NCI-H774 (cell line): ENCODE results near the gene INMT.

Source experiments
- DNase-seq: peaks from one replicate; lab custom pipeline; 2025; lab: John Stamatoyannopoulos, UW

Gene INMT

DNA sequence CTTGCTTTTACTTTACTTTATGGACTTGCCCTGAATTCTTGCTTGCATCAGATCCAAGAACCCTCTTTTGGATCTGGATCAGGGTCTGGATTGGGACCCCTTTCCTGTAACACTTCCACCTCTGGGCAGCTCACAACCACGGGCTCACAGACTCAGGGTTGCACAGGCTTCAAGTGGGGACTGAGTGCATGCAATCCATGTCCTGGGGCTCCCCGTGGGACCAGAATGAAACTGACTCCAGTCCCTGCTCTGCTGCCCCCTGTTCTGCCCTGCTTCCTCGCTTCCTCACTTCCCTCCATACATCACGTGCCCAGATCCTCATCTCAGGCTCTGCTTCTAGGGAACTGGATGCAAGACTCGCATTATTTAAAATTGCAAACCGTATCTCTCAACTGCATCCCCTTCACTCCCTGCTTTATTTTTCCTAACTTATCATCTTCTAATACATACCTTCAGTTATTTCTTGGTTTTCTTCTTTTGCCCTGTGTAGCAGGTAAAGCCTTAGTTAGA lies 23.3 kb upstream of the INMT start:
- no peak for DNase-seq

DNA sequence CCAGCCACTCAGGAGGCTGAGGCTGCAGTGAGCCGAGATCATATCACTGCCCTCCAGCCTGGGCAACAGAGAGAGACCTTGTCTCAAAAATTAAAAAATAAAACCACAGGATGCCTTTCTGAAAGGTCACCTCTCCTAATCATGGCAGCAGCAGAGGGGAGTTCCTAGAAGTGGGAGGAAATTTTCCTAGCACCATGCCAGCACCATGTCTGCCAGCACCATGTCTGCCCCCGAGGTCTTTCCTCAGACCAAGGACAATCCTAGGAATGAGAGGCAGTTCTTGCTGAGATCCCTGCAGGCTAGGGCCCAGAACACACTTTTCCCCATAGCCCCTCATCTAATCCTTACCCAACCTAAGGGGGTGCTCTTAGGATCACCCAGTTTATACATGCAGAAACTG lies 22.3 kb upstream of the INMT start:
- DNase-seq = no peak

DNA sequence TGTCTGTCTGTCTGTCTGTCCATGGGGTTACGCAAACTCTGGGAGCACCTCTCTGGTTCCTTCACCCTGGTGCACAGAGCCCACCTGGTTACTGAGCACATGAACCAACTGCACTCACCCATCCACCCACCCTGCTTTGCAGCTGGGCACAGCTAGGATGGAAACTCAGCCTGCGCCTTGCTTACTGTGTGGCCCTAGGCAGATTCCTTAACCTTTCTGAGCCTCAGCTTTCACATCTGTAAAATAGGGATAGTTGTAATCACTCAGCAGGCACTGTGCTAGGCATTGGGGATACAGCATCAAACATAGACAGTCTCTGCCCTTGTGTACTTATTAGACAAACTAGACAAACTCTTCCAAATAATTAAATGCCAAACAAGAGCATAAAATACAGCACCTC lies 21.8 kb upstream of the INMT start:
- DNase-seq = no peak

DNA sequence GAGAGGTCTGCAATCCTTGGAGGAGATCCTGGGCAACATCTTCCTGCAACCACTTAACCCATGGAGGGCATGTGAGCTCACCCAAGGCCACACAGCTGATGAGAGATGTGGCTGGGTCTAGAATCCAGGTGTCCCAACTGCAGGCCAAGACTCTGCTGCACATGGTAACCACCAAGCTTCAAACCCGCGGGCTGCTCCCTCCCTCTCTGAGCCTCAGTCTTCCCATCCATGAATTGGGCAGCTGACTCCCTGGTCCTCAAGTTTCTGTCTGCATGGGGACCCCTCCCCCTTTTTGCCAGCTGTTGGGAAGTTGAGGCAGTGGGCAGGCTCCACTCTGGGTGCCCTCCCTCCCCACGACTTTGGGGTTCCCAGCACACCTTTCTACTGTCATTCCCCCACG lies 20.9 kb upstream of the INMT start:
- DNase-seq = no peak

DNA sequence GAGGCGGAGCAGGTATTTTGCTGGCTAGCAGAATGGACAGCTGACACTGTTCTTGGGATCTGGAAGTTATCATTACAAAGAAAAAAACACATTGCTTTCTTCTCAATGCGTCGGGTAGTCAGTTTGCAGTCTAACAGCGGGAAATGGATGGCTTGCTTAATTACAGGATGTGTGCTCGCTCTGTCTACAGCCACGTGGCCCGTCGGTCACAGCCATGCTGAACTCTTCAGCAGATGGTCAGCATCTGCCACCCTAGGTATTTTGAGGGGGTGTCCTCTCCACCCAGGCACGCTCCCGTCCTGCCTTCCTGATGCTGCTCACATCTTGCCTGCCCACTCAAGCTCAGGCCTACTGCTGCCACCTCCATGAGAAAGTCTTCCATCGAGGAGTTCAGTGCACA lies 20.4 kb upstream of the INMT start:
- DNase-seq = no peak

DNA sequence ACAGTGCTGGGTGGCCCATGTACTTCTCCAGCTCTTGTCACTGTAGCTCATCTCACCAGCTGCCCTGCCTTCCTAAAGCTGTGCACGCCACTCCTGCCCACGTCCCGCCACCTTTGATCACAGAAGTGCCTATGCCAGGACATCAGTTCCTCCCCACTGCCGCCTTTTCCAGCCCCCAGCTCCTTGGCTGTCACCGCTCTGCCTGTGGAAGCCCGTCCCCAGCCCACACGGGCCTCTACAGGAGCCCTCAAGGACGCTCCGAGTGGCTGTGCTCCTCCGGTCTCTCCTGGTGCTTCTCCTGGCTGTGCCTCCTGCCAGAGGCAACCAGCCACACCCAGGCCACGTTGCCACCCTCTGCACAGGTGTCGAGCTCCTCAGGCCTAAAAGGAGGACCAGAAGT lies 19.3 kb upstream of the INMT start:
- no peak for DNase-seq

DNA sequence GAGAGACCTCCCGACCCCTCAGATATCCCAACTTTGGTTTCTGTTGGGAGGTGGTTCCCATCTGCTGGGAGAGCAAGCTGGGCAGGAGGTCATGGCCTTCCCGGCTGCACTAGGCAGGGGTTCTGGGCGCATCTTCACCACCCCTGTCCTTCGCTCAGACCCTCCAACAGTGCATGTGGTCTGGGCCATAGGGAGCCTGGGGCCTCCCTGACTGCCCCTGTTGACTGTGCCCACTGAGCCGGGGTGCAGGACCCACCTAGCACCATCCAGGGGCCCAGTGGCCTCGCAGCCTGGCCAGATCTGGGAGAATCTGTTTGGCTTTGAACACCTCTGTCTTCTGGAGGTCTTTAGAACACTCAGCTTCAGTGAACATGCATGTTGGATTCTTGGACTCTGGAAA lies 18.7 kb upstream of the INMT start:
- no peak for DNase-seq

DNA sequence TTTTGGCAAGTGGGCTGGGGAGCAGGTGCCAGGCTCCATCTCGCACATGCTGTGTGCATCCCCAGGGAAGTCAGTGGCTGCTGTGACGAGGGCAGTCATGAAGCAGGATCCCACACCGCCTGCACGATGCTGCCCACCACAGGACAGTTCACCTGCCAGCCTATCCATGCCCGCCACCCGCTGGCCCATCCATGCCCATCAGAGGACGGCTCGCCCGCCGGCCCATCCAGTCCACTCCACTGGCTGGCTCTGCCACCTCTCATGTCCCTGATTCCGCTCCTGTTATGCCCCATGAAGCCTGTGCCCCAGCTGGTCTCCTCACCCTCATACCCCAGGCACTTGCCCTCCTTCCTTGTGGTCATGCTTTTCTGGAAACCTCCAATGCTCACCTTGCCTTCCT lies 18.2 kb upstream of the INMT start:
- no peak for DNase-seq

DNA sequence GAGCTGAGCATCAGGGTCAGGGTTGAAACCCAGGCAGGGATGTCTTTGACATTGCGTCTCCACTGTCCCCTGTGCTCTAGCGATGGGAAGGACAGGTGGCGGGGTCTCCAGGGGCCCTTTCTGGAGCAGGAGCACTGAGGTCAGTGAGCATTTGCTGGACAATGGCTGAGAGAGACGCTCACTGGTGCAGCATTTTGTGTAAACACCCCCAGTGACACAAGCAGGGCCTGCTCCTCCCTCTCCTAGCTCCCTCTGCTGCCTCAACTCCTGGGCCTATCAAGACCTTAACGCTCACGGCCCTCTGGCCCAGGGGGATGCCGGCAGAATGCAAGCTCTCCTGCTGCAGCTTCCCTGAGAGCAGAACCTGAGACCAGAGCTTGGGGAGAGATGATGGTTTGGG lies 17.4 kb upstream of the INMT start:
- DNase-seq = no peak

DNA sequence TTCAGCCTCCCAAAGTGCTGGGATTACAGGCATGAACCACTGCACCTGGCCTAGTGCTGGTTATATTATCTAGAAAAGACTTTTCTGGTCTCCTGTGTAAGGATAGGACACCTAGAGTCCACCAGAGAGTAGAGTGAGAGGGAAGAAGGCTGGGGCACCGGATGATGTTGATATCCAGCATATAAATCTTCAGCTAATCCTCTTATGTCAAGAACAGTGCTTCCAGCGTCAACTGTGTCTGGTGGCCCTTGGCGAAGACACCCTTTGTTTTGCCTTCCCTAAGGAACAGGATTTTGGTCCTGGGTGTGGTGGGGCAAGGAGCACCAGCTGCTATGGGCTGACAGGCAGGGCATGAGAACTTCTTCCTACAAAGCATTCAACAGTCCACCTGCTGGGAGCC lies 16.3 kb upstream of the INMT start:
- no peak for DNase-seq

DNA sequence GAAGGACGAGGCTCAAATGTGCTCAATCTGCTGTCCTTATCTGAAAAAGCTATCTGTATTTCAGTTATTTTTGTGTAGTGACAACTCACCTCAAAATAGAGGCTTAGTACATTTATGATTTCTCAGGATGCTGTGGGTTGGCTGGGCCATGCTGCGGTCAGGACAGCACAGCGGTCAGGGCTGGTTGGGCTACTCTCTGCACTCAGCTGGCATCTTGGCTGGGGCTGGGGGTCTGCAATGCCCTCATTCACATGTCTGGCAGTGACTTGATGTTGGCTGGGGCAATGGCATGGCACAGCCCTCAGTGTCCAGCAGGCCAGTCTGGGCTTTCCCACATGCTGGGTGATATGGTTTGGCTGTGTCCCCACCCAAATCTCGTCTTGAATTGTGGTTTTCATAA lies 15.6 kb upstream of the INMT start:
- no peak for DNase-seq

DNA sequence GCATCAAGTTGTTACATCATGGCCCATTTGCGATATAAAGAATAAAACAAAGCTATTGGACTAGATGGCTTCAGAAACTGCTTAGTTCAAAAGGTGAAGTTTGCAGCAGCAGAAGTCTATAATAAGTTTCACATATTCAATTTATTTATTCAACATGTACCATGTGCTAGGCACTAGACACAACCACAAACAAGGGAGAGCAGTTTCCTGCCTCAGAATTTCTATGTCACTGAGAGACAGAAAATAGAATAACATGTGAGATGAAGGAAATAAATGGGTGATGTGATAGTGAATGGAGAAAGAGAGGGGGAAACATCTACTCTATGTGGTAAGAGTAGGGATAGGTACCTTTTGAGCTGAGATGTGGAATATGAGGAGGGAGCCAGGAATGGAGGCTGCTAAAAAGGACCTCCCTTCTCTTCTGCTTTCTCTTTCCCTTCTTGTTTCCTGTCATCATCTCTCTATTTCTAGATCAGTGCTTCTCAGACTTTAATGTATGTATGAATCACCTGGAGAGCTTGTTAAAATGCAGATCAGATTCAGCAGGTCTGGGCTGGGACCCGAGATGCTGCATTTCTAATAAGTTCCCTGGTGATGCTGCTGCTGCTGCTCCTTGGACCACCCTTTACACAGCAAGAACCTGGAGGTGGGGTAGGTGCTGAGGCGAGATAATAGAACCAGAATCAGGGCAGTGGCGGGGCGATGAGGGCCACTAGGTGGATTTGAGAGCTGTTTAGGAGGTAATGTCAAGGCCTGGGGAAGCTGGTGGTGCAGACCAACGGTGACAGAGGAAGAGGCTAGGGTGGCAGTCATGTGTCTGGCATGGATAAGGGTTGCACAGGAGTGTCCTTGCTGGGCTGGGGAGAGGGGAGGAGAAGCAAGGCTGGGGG lies 13.7 kb upstream of the INMT start:
- no peak for DNase-seq

DNA sequence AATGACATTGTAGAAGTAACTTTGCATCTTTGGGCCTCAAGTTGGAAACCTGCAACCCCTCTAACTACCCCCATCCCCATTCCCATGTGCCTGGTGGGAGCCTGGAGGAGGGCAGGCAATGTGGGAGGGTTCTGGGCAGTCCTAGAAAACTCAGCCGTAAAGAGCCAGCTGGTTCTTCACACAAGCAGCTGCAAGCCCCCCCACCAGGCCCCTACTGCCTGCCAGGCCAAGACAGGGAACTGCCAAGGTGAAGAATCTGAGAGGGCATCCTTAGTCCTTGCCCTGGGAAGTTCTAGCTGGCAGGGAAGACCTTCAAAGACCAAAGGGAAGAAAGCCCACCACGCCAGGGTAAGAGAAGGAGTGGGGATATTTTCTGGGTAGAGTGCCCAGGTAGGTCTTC lies 12.2 kb upstream of the INMT start:
- DNase-seq = no peak

DNA sequence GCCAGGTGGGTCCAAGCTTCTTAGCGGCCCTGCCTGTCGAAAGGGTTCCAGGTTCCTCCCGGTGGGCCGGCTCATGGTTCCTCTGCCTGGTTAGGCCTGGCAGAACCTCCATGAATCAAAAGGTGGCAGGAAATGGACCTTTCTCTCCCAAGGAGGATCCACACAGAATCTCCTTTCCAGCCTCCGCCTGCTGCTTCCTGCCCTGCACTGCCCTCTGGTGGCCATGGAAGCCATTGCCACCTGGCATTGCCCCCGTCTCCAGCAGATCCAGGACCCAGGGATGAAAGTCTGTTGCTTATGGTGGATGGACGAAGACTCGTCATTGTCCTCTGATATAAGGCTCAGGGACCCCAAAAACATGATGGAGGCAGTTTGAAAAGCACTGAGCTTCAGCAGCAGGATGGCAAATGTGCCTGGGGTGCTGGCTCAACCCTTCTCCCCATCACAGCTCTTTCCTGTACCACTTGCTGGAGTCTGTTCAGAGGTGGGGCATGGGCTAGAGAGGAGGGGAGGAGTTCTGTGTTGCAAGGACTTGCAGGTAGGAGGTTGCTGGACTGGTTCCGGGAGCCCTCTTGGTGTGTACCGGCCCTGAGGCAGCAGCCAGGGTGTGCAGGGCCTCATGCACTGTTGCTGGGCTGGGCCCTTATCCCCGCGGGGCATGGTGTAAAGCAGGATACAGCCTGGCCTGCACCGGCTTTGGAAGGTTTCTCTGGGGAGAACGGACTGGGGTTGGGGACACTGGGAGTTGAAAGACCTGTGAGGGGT lies 11.3 kb upstream of the INMT start:
- peak; percentile 45 for DNase-seq

DNA sequence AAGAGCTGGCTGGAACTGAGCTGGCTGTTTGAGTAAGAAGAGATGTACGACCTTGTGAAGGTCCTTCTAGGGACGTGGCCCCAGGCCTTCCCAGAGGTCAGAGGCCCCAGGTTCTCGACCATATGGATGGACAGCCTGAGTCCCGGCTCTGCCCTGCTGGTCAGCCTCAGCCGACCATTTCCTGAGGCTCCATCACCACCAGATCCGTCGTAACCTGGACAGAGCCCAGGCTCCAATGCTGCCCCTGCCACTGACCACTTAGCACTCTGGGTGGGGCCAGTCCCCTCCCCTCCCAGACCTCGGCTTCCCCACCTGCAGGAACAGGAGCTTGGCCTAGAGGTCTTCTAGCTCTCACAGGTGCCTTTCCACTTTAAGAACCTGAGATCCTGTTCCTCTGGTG lies 10.6 kb upstream of the INMT start:
- DNase-seq = no peak

DNA sequence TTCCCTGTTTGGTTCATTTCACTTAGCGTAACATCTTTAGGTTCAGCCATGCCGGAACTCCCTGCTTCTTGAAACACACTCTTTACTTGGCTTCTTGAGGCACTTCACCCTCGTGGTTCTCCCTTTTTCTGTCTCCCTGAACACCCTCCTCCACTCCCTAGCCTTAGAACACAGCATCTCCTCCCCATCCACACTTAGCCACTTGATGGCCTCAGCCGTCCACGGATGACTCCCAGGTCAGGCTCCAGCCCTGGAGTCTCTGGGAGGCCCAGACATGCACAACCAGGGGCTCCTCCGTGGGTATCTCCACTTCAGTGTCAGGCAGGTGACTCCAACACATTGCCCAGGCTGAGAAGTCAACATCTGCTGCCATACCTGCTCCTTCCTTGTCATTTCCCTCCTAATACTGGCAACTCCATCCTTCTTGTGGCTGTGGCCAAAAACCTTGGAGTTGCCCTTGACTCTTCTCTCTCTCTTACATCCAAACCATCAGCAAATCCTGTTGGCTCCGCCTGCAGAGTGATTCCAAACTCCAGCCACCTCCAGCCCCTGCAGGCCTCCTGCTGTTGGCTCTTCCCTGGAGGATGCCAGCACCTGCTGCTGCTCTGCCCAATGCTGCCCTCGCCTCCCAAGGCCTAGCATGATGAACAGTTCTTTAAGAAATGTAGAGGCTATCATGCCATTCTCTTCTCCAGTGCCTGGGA lies 8.4 kb upstream of the INMT start:
- DNase-seq = no peak

DNA sequence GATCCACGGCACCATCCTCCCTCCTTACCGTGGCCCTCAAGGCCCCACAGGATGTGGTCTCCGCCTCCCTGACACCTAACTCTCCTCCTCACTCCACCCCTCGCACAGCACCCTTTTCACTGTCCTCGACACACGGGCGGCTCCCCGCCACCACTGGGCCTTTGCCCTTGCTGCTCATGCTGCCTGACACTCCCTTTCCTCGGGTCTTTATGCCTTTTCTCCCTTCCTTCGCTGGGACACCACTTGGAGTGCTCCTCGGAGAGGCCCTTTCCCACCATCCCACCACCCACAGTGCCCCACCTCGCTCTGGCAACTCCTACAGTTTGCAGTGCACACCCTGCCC lies 7.9 kb upstream of the INMT start:
- DNase-seq = no peak

DNA sequence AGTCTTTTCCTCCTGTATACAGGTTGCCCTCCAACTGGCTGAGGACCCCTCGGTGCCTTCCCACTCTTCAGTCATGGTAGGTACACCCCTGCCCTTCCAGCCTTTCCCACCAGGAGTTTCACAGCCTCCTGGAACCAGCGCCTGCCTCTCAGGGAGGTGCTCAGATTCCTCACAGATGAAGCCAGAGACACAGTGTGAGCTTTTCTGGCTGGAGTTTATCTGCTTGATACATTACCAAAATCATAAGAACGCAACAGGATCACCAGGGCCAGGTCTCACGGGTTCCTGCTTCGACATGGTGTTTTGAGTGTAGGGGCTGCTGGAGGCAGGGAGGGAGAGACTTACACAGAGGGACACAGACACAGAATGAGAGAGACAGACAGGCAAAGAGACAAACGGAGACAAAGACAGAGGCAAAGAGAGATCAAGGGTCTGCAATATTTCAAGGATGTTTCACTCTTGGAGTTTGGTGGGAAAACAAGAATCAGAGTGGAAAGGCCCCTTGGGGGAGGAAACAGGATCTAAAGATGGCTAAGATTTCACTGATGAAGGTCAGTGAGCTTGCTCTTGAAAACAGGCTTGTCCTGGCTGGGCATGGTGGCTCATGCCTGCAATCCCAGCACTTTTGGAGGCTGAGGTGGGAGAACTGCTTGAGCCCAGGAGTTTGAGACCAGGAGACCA lies 6.5 kb upstream of the INMT start:
- no peak for DNase-seq

DNA sequence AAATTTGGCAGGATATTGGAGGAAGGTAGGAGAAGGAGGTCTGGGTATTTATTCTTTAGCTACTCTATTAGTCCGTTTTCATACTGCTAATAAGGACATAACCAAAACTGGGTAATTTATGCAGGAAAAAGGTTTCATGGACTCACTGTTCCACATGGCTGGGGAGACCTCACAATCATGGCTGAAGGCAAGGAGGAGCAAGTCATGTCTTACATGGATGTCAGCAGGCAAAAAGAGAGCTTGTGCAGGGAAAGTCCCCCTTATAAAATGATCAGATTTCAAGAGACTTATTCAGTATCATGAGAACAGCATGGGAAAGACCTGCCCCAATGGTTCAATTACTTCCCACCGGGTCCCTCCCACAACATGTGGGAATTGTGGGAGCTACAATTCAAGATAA lies 1.9 kb upstream of the INMT start:
- DNase-seq = no peak

DNA sequence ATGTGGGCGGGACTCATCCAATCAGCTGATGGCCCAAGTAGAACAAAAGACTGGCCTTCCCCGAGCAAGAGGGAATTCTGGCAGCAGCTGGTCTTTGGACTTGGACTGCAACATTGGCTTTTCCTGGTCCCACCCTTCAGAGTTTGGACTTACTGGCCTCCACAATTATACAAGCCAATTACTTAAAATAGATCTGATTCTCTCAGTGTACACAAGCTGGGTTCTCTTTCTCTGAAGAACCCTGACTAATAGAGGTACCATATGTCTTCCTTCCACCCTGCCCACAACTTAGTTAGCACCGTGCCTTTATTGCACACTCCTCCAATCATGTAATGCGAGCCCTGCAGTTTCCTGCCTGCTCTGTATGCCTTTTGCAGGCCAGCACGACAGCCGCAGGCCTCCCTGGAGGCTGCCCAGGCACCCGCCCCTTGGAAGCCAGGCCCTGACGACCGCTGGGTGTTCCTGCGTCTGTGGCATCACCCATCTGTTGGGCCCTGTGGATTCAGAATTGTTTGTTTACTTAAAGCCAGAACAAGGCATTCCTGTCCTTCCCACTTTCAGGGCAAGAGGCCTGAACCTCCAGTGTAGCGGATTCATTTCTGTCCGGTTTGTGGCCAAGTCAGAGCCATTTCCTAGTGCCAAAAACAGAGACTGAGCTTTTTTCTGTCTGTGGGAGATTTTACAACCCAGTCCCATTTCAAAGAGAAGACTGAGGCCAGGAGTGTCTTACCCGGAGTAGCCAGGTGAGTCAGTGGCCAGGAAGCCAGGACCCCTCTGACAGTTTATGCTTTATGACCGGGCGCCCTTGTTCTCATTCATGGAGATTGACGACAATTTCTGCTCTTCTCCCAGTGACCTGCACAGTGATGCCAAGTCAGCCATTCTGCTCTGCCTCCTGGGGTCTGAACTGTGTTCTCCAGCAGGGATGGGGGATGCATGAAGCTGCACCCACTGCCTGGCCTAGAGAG lies 968 bp upstream of the INMT start:
- DNase-seq = no peak

DNA sequence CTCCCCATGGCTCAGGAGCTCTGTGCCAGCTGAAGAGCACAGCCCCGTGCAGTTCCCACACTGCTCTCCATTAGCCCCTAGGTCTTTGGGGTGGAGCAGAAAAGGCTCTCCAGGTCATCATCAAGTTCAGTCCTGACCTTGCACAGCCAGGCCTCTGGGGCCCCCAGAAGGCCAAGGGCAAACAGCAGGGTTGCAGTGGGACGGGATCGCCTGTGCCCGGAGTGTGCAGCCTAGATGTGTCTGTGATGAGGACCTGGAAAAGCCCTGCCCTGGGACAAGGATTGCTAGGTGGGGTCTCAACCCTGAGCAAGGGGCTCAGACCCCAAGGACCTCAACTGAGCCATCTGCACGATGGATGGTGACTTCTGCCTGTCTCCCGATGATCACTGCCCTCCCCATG lies 549 bp downstream of the INMT start:
- DNase-seq = no peak
